SU-DHL-6 (cell line): Measurements from ENCODE around the gene BEND5.

ENCODE experiments used
- H2AFZ ChIP-seq: fragments of 200-600 bp; sonication (generic); 2 replicates; pipeline ENCODE4 v1.6.1; 2014; ENCODE audit warnings: low read depth, mild to moderate bottlenecking, moderate library complexity, mixed read lengths, antibody characterized with exemption, low read length; ENCODE audit not compliant: severe bottlenecking
- H3F3A ChIP-seq: fragments of 200-600 bp; shearing (Covaris generic); 2 replicates; pipeline ENCODE4 v1.6.0; 2016; ENCODE audit warnings: antibody characterized with exemption, mild to moderate bottlenecking; ENCODE audit not compliant: insufficient read depth
- H3K27ac ChIP-seq: fragments of 200-600 bp; sonication (generic); 2 replicates; pipeline ENCODE4 v1.5.1; 2016; ENCODE audit warnings: low read depth, mild to moderate bottlenecking, low read length, moderate library complexity, mixed read lengths
- H3K27me3 ChIP-seq: fragments of 200-600 bp; sonication (generic), shearing (Covaris generic); 2 replicates; pipeline ENCODE4 v1.6.0; 2014; ENCODE audit warnings: mild to moderate bottlenecking, low read length
- H3K36me3 ChIP-seq: fragments of 200-600 bp; sonication (generic); 2 replicates; pipeline ENCODE4 v1.6.1; 2014; ENCODE audit warnings: mild to moderate bottlenecking, low read length, mixed read lengths
- H3K4me2 ChIP-seq: fragments of 300-600, 200-600 bp; shearing (Covaris generic), sonication (generic); 2 replicates; pipeline ENCODE4 v1.6.0; 2014; ENCODE audit warnings: low read length, low read depth, mild to moderate bottlenecking; ENCODE audit not compliant: poor library complexity, severe bottlenecking
- H3K4me3 ChIP-seq: fragments of 200-600 bp; sonication (generic); 2 replicates; pipeline ENCODE4 v1.5.1; 2014; ENCODE audit warnings: antibody characterized with exemption, low read length, mild to moderate bottlenecking, mixed read lengths; ENCODE audit not compliant: insufficient read depth, poor library complexity, severe bottlenecking
- H3K79me2 ChIP-seq: fragments of 200-600 bp; sonication (generic); 2 replicates; pipeline ENCODE4 v1.6.1; 2014; ENCODE audit warnings: mild to moderate bottlenecking, low read length, moderate library complexity; ENCODE audit not compliant: insufficient read depth
- H3K9ac ChIP-seq: fragments of 200-600 bp; sonication (generic); 2 replicates; pipeline ENCODE4 v1.7.0; 2014; ENCODE audit warnings: mild to moderate bottlenecking, low read length
- H3K9me2 ChIP-seq: fragments of 200-600 bp; sonication (generic); replicated peaks from 2 replicates; pipeline ENCODE4 v1.6.1; 2014; ENCODE audit warnings: low read length; ENCODE audit not compliant: insufficient read depth
- H3K9me3 ChIP-seq: fragments of 200-600 bp; sonication (generic); 2 replicates; pipeline ENCODE4 v1.6.1; 2014; ENCODE audit warnings: low read length, mixed read lengths; ENCODE audit not compliant: insufficient read depth
- H4K20me1 ChIP-seq: fragments of 200-600 bp; sonication (generic); 2 replicates; pipeline ENCODE4 v1.6.1; 2014; ENCODE audit warnings: low read depth, mild to moderate bottlenecking, antibody characterized with exemption, low read length, moderate library complexity, mixed read lengths
- CTCF ChIP-seq: fragments of 200-600 bp; sonication (generic); IDR thresholded peaks from one replicate; pipeline ENCODE4 v1.5.1; 2017; ENCODE audit warnings: antibody characterized with exemption, mild to moderate bottlenecking, low read length, moderate library complexity; ENCODE audit not compliant: insufficient read depth, poor library complexity, severe bottlenecking
- EZH2phosphoT487 ChIP-seq: fragments of 200-600 bp; sonication (generic), shearing (Covaris generic); conservative IDR thresholded peaks from 2 replicates; pipeline ENCODE4 v1.6.1; 2018; ENCODE audit warnings: mild to moderate bottlenecking, antibody characterized with exemption, low read length, moderate library complexity, mixed read lengths

The BEND5 gene

GRCh38 chr1:48817505-48818114 is 40.9 kb upstream of the BEND5 start:
- no peaks in the 10 kb centered on the region for H3F3A ChIP-seq
- H3K36me3 ChIP-seq: no peaks in the 10 kb centered on the region
- H3K4me2 ChIP-seq: no peak overlapping the region
- TF ChIP-seq CTCF (peak; percentile 26), EZH2phosphoT487 (no peak)
- H3K9ac ChIP-seq: no peak overlapping the region
- H2AFZ ChIP-seq: no peak overlapping the region
- H3K27ac ChIP-seq: no peak overlapping the region
- H3K9me3 ChIP-seq: no peaks in the 10 kb centered on the region
- H3K4me3 ChIP-seq: no peak overlapping the region
- no peaks in the 10 kb centered on the region for H3K27me3 ChIP-seq
- H3K79me2 ChIP-seq: no peaks in the 10 kb centered on the region
- no peaks in the 10 kb centered on the region for H3K9me2 ChIP-seq
- H4K20me1 ChIP-seq: no peaks in the 10 kb centered on the region

- TF ChIP-seq EZH2phosphoT487 (no peak), CTCF (no peak)
- no peaks in the 10 kb centered on the region for H3K27me3 ChIP-seq
- no peaks in the 10 kb centered on the region for H3K9me3 ChIP-seq
- H3K27ac ChIP-seq: no peak overlapping the region
- H3K9ac ChIP-seq: no peak overlapping the region
- H3K4me2 ChIP-seq: no peak overlapping the region
- H3K79me2 ChIP-seq: no peaks in the 10 kb centered on the region
- no peak overlapping the region for H2AFZ ChIP-seq
- H3F3A ChIP-seq: no peaks in the 10 kb centered on the region
- no peaks in the 10 kb centered on the region for H4K20me1 ChIP-seq
- no peaks in the 10 kb centered on the region for H3K36me3 ChIP-seq
- no peaks in the 10 kb centered on the region for H3K9me2 ChIP-seq
- H3K4me3 ChIP-seq: no peak overlapping the region
These were observed 34.0 kb upstream of the BEND5 start for GRCh38 chr1:48810740-48811139.

- Histone ChIP-seq H3F3A (no peaks in the 10 kb centered on the region), H3K9me3 (no peaks in the 10 kb centered on the region), H3K9me2 (no peaks in the 10 kb centered on the region), H2AFZ (no peak overlapping the region), H3K27me3 (no peaks in the 10 kb centered on the region), H3K9ac (no peak overlapping the region), H3K27ac (no peak overlapping the region), H3K36me3 (no peaks in the 10 kb centered on the region), H3K4me3 (no peak overlapping the region), H3K79me2 (no peaks in the 10 kb centered on the region), H3K4me2 (no peak overlapping the region), H4K20me1 (no peaks in the 10 kb centered on the region)
- TF ChIP-seq CTCF: no peak
These were observed 31.8 kb upstream of the BEND5 start for GRCh38 chr1:48808496-48808895.
